ENCODE results near the gene EXPH5.

Gene EXPH5

DNA sequence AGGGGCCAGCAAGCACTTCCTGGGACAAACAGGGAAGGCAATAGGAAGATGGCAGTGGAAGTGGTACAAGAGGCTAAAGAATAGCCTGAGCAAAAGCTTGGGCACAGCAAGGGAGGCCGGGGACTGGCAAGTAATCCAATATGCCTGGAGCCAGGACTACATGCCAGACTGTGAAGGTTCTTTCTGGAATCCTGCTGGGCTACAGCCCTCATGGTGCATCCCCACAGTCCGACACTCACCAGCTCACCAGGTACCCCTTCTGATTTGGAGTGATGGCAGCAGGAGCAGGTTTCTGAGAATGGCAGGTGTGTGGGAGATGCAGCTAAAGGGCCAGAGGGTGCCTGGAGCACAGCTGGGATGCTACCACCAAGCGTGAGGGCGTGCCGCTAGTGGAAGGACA, 63.1 kb downstream of the EXPH5 start:
- in situ Hi-C loops (cut with MboI; ENCODE audit: low pct_unique_long_range_greater_than_20kb, low sequenced_read_pairs, unreplicated experiment) = no loop called here
- DNase-seq (ENCODE audit: low spot score) = no peak
- TF ChIP-seq, protein P1, sequence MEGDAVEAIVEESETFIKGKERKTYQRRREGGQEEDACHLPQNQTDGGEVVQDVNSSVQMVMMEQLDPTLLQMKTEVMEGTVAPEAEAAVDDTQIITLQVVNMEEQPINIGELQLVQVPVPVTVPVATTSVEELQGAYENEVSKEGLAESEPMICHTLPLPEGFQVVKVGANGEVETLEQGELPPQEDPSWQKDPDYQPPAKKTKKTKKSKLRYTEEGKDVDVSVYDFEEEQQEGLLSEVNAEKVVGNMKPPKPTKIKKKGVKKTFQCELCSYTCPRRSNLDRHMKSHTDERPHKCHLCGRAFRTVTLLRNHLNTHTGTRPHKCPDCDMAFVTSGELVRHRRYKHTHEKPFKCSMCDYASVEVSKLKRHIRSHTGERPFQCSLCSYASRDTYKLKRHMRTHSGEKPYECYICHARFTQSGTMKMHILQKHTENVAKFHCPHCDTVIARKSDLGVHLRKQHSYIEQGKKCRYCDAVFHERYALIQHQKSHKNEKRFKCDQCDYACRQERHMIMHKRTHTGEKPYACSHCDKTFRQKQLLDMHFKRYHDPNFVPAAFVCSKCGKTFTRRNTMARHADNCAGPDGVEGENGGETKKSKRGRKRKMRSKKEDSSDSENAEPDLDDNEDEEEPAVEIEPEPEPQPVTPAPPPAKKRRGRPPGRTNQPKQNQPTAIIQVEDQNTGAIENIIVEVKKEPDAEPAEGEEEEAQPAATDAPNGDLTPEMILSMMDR (IDR thresholded peaks at IDR 0.05; ENCODE audit: extremely low read depth, insufficient read depth, missing control alignments) = no peak

DNA sequence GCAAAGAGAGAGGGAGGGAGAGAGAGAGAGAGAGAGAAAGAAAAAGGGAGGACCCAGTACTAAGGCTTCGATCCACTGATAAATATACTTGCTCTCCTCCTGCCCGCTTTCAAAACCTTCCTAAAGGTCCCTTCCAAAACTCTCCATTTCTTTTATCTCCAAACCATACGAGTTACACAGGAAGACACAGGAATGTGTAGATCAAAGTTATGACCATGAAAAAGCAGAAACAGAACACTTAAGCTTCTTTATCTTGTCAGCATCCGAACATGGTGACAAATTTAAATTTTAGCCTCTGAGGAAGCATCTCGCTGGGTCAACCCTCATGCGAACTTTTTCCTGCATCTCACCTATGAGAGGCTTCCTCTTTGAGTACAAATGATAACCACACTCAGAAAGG, 66.2 kb downstream of the EXPH5 start:
- TF ChIP-seq, protein P1 (IDR thresholded peaks at IDR 0.05; ENCODE audit: extremely low read depth, insufficient read depth, missing control alignments) = no peak
- no peak for DNase-seq (ENCODE audit: low spot score)
- in situ Hi-C loops (cut with MboI; ENCODE audit: low pct_unique_long_range_greater_than_20kb, low sequenced_read_pairs, unreplicated experiment) = no loop called here

DNA sequence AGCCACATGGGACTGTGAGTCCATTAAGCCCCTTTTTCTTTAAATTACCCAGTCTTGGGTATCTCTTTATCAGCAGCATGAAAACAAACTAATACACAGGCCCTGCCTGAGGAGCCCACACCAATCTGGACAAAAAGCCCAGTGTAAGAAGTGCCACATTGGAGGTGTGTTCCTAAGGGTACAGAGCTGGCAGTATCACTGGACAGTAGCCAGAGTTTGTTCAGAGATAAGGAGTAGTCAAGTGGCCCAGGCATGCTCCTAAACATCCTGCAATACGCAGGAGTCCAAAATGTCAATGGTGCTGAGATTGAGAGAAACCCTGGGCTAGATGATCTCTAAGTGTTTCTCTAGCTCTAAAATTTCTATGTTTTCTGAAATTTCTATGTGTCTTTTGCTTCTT, 68.4 kb downstream of the EXPH5 start:
- in situ Hi-C loops (cut with MboI; ENCODE audit: low pct_unique_long_range_greater_than_20kb, low sequenced_read_pairs, unreplicated experiment) = no loop called here
- DNase-seq (ENCODE audit: low spot score) = no peak

DNA sequence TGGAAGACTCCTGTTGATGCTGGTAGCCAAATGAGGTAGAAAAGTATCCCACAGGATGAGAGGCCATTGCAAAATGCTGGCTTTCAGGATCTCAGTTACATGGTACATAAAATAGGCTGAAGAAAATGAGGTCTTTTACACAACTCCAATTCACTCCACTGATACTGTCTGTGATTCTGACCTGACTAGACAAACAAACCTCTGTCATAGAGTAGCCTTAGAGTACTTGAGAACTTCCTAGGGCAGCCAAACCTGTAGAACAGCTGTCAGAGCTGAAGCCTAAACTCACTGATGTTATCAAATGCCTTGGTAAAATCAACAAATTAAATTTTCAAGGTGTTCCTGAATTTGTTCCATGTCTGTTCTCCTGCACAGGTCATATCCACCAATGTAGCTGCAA, 69.1 kb downstream of the EXPH5 start:
- in situ Hi-C loops (cut with MboI; ENCODE audit: low pct_unique_long_range_greater_than_20kb, low sequenced_read_pairs, unreplicated experiment) = no loop called here
- no peak for DNase-seq (ENCODE audit: low spot score)
- TF ChIP-seq, protein P1 (IDR thresholded peaks at IDR 0.05; ENCODE audit: extremely low read depth, insufficient read depth, missing control alignments) = no peak

More for the DNA sequence above, 68.4 kb downstream of the EXPH5 start:
- TF ChIP-seq, protein P1 (IDR thresholded peaks at IDR 0.05; ENCODE audit: extremely low read depth, insufficient read depth, missing control alignments) = no peak

DNA sequence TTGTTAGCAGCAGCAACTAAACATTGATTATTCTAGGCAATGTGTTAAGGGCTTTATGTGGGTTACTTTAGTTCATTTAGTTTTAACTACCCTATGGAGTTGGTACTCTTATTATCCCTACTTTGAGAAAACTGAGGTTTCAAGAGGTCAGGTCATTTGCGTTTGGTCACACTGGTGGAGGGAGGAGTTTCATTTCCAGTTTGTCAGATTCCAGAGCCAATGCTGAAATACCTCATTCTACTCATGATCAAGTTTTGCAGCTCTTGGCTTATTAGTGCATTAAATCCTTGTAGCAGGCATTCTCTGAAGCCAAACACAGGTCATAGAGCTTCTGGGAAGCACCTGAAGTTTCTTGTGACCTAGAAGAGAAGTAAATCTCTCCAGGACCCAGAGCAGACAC, 71.2 kb downstream of the EXPH5 start:
- in situ Hi-C loops (cut with MboI; ENCODE audit: low pct_unique_long_range_greater_than_20kb, low sequenced_read_pairs, unreplicated experiment) = no loop called here
- TF ChIP-seq, protein P1 (IDR thresholded peaks at IDR 0.05; ENCODE audit: extremely low read depth, insufficient read depth, missing control alignments) = no peak
- no peak for DNase-seq (ENCODE audit: low spot score)

DNA sequence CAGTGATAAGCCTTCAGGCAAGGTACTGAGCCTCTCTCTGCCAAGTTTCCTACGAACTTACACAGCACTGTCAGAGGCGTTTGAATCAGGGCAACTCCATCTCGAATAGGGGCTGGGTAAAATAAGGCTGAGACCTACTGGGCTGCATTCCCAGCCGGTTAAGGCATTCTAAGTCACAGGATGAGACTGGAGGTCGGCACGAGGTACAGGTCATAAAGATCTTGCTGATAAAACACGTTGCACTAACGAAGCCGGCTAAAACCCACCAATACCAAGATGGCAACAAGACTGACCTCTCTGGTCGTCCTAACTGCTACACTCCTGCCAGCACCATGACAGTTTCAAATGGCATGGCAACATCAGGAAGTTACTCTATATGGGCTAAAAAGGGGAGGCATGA, 75.0 kb downstream of the EXPH5 start:
- TF ChIP-seq, protein P1 (IDR thresholded peaks at IDR 0.05; ENCODE audit: extremely low read depth, insufficient read depth, missing control alignments) = no peak
- in situ Hi-C loops (cut with MboI; ENCODE audit: low pct_unique_long_range_greater_than_20kb, low sequenced_read_pairs, unreplicated experiment) = no loop called here
- no peak for DNase-seq (ENCODE audit: low spot score)

DNA sequence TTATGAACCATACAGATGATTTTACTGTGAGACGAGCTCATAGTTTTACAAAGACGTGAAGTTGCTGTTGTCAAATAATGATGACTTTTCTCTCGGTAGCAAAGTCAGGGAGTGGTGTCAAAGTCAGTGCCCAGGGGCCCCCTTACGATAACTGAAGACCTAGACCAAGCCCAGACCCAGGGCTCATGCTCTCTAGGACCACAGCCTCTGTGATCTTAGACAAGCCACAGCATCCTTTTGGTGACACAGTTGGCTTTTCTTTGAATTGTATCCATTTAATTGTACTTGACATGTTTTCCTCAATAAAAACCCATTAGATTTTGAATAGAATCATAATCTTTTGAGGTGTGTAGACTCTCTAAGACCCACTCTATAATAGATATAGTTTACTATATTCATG, 77.4 kb downstream of the EXPH5 start:
- in situ Hi-C loops (cut with MboI; ENCODE audit: low pct_unique_long_range_greater_than_20kb, low sequenced_read_pairs, unreplicated experiment) = no loop called here
- DNase-seq (ENCODE audit: low spot score) = no peak
- TF ChIP-seq, protein P1 (IDR thresholded peaks at IDR 0.05; ENCODE audit: extremely low read depth, insufficient read depth, missing control alignments) = no peak

Measured in GM13977 (cell line).